Mesendoderm (in vitro differentiated cells): ENCODE measurements around the gene CYP2D6.

Experiments
- DNase-seq: peaks from one replicate; pipeline ENCODE4 v3.0.0; 2013
- H2AK5ac ChIP-seq: 2 replicates; pipeline ENCODE4 v1.6.1; 2013; ENCODE audit warnings: low read length, inconsistent platforms
- H2BK120ac ChIP-seq: 2 replicates; pipeline ENCODE4 v1.6.1; 2013; ENCODE audit warnings: low read depth, mild to moderate bottlenecking, low read length, moderate library complexity, mixed read lengths
- H2BK15ac ChIP-seq: replicated peaks from 2 replicates; pipeline ENCODE4 v1.6.1; 2013; ENCODE audit warnings: low read depth, mild to moderate bottlenecking, moderate library complexity
- H2BK5ac ChIP-seq: 2 replicates; pipeline ENCODE4 v1.6.1; 2013; ENCODE audit warnings: low read length, inconsistent platforms
- H3K18ac ChIP-seq: 2 replicates; pipeline ENCODE4 v1.6.1; 2013; ENCODE audit warnings: mild to moderate bottlenecking, low read length, mixed read lengths
- H3K23ac ChIP-seq: one replicate; pipeline ENCODE4 v1.6.1; 2013; ENCODE audit warnings: low read length
- H3K27ac ChIP-seq: 2 replicates; pipeline ENCODE4 v1.5.1; 2013; ENCODE audit warnings: low read depth, mild to moderate bottlenecking, inconsistent platforms, low read length, moderate library complexity
- H3K27me3 ChIP-seq: 2 replicates; pipeline ENCODE4 v1.6.1; 2013; ENCODE audit warnings: low read length, control low read depth, mild to moderate bottlenecking, inconsistent platforms; ENCODE audit not compliant: insufficient read depth, poor library complexity
- H3K36me3 ChIP-seq: 2 replicates; pipeline ENCODE4 v1.6.1; 2013; ENCODE audit warnings: low read length, inconsistent platforms; ENCODE audit not compliant: control insufficient read depth, insufficient read depth
- H3K4ac ChIP-seq: one replicate; pipeline ENCODE4 v1.6.1; 2013; ENCODE audit warnings: low read depth, mild to moderate bottlenecking, low read length, moderate library complexity
- H3K4me1 ChIP-seq: 2 replicates; pipeline ENCODE4 v1.6.1; 2013; ENCODE audit warnings: low read depth, low read length, inconsistent platforms; ENCODE audit not compliant: control insufficient read depth
- H3K4me2 ChIP-seq: 2 replicates; pipeline ENCODE4 v1.6.1; 2013; ENCODE audit warnings: low read length
- H3K4me3 ChIP-seq: 2 replicates; pipeline ENCODE4 v1.5.1; 2013; ENCODE audit warnings: mild to moderate bottlenecking, low read length
- H3K56ac ChIP-seq: one replicate; pipeline ENCODE4 v1.6.1; 2013; ENCODE audit warnings: low read length
- H3K79me1 ChIP-seq: 2 replicates; pipeline ENCODE4 v1.6.1; 2013; ENCODE audit warnings: low read length, inconsistent platforms
- H3K79me2 ChIP-seq: 2 replicates; pipeline ENCODE4 v1.6.1; 2013; ENCODE audit warnings: mild to moderate bottlenecking, low read length; ENCODE audit not compliant: control insufficient read depth, insufficient read depth
- H3K9ac ChIP-seq: 2 replicates; pipeline ENCODE4 v1.6.1; 2013; ENCODE audit warnings: low read length, inconsistent platforms
- H4K5ac ChIP-seq: one replicate; pipeline ENCODE4 v1.6.1; 2013; ENCODE audit warnings: low read length
- H4K8ac ChIP-seq: one replicate; pipeline ENCODE4 v1.6.1; 2013; ENCODE audit warnings: low read depth, mild to moderate bottlenecking, control low read depth, low read length, moderate library complexity
- WGBS: extraction: QIAGEN DNeasy Blood & Tissue Kit; methylation state at CpG from one replicate; pipeline ENCODE4 v1.1.7; 2013; ENCODE audit warnings: low lambda C conversion rate, missing lambda C conversion rate; ENCODE audit not compliant: insufficient coverage; ENCODE audit errors: extremely low coverage; 5-methylcytosine and 5-hydroxymethylcytosine counted together

The CYP2D6 gene

DNA sequence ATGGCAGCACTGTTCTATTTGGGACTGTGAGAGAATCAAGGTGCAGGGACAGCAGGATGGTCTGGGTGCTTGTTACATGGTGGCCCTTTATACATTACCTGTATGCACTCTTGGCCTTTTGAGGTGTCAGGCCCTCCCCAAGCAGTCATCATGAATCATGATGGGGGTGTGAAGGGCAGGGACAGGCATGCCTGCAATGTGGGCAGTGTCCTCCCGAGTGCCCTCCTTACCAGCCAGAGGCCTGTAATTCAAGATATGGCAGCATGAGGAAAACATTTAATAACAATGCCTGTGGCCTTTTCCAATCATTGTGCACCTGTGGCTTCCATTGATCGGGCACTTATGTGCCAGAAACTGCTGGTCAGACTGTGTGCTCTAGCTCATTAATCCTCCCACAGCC, 25.5 kb upstream of the CYP2D6 start:
- H3K79me1 ChIP-seq, result no peaks in the 10 kb centered on the region
- no peak overlapping the region for H3K23ac ChIP-seq
- H2BK120ac ChIP-seq, result no peak overlapping the region
- no peak overlapping the region for H3K4me3 ChIP-seq
- no peak overlapping the region for H3K4me2 ChIP-seq
- H3K4me1 ChIP-seq, result no peaks in the 10 kb centered on the region
- H3K4ac ChIP-seq, result no peak overlapping the region
- H3K27ac ChIP-seq, result no peak overlapping the region
- H4K5ac ChIP-seq, result no peak overlapping the region
- DNase-seq, result no peak
- H3K9ac ChIP-seq, result no peak overlapping the region
- H2BK15ac ChIP-seq, result no peak overlapping the region
- H3K27me3 ChIP-seq, result no peaks in the 10 kb centered on the region
- H4K8ac ChIP-seq, result no peak overlapping the region
- peaks cover 4% of the 10 kb centered on the region for H3K36me3 ChIP-seq
- H3K18ac ChIP-seq, result no peak overlapping the region
- no peak overlapping the region for H2BK5ac ChIP-seq
- H3K79me2 ChIP-seq, result no peaks in the 10 kb centered on the region
- H2AK5ac ChIP-seq, result no peak overlapping the region
- H3K56ac ChIP-seq, result no peak overlapping the region
- no CpG with 5 or more reads among the region's 2 CpGs for WGBS

DNA sequence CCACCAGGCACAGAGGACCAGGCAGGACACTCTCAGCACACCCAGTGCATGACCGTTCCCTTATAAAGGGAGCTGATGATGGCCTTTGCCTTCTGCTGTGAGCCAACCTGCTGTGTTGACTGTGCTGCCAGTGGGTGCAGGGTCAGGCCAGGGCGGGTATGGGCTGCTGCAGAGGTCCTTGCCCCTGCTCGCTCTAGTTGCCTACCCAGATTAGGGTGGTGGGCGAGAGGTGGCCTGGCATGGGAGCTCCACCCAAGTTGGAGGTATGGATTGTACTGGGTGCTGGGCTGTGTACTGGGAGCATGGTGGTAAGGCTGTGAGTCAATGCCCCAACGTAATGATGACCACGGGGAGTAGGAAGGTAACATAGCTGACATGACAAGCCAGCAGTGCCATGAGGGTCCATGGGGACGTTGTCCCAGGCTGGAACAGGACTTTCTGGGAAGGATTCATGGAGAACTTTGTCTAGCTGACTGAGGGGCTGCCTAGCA, 24.5 kb upstream of the CYP2D6 start:
- H3K4me2 ChIP-seq, result no peak overlapping the region
- H3K79me1 ChIP-seq, result no peaks in the 10 kb centered on the region
- no peak overlapping the region for H3K27ac ChIP-seq
- no peak overlapping the region for H2BK15ac ChIP-seq
- H3K4me1 ChIP-seq, result no peaks in the 10 kb centered on the region
- no peak overlapping the region for H3K9ac ChIP-seq
- H2BK5ac ChIP-seq, result no peak overlapping the region
- no peak for DNase-seq
- no peak overlapping the region for H3K18ac ChIP-seq
- no peaks in the 10 kb centered on the region for H3K27me3 ChIP-seq
- H3K56ac ChIP-seq, result no peak overlapping the region
- no peak overlapping the region for H4K8ac ChIP-seq
- no peak overlapping the region for H3K4ac ChIP-seq
- no peak overlapping the region for H3K23ac ChIP-seq
- peaks cover 4% of the 10 kb centered on the region for H3K36me3 ChIP-seq
- no peak overlapping the region for H2AK5ac ChIP-seq
- H2BK120ac ChIP-seq, result no peak overlapping the region
- H3K4me3 ChIP-seq, result no peak overlapping the region
- H4K5ac ChIP-seq, result no peak overlapping the region
- no CpG with 5 or more reads among the region's 7 CpGs for WGBS
- no peaks in the 10 kb centered on the region for H3K79me2 ChIP-seq

DNA sequence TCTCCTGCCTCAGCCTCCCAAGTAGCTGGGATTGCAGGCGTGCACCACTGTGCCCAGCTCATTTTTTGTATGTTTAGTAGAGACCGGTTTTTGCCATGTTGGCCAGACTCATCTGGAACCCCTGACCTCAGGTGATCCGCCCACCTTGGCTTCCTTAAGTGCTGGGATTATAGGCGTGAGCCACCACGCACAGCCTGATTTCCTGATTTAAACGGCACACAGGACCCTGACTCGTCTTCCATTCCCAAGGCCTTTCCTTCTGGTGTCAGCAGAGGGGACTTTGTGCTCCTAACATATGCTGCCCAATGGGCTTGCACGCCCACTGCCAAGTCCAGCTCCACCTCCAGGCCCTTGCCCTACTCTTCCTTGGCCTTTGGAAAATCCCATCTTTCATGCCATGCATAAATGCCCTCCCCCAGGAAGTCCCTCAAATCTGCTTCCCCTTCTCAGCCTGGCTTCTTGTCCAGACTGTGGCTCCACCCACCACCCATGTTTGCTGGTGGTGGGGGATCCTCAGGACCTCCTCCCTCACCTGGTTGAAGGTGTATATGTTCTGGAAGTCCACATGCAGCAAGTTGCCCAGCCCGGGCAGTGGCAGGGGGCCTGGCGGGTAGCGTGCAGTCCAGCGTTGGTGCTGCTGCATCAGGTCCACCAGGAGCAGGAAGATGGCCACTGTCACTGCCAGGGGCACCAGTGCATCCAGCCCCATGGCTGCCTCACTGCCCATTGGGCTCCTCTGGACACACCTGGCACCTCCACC, 23.9 kb upstream of the CYP2D6 start:
- Histone ChIP-seq H3K79me2 (no peaks in the 10 kb centered on the region), H2AK5ac (no peak overlapping the region), H2BK15ac (no peak overlapping the region), H3K4me3 (no peak overlapping the region), H3K9ac (no peak overlapping the region), H4K5ac (no peak overlapping the region), H3K18ac (no peak overlapping the region), H3K36me3 (peaks cover 4% of the 10 kb centered on the region), H3K56ac (no peak overlapping the region), H3K4ac (no peak overlapping the region), H3K79me1 (no peaks in the 10 kb centered on the region), H3K4me1 (no peaks in the 10 kb centered on the region), H2BK5ac (no peak overlapping the region), H2BK120ac (no peak overlapping the region), H4K8ac (no peak overlapping the region), H3K4me2 (no peak overlapping the region), H3K27me3 (no peaks in the 10 kb centered on the region), H3K27ac (no peak overlapping the region), H3K23ac (no peak overlapping the region)
- no peak for DNase-seq
- WGBS, result no CpG with 5 or more reads among the region's 12 CpGs

DNA sequence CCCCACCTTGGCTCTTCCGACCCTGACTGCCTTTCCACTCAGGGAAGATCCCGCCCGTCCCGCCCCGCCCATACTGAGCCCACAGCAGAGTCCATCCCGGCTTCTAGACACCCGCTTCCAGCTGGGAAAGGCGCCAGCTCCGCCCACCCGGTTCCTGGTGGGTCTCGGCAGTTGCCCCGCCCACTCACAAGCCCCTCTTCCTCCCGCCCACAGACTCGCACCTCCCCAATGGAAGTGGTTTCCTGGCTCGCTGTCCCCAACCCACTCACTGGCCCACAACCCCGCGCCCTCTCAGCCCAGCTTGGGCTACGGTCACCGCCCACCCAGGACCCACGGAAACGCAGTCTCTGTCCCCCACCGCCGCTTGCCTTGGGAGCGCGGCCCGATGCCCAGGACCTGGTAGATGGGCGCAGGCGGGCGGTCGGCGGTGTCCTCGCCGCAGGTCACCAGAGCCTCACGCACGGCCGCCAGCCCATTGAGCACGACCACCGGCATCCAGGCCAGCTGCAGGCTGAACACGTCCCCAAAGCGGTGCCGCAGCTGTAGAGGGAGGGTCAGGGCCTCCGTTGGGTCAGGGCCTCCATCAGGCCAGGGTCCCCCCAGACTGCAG, 22.2 kb upstream of the CYP2D6 start:
- H2BK15ac ChIP-seq, result no peak overlapping the region
- no peaks in the 10 kb centered on the region for H3K27me3 ChIP-seq
- H3K9ac ChIP-seq, result no peak overlapping the region
- H3K4me3 ChIP-seq, result no peak overlapping the region
- H2BK120ac ChIP-seq, result no peak overlapping the region
- H3K27ac ChIP-seq, result no peak overlapping the region
- no peak overlapping the region for H4K8ac ChIP-seq
- H3K79me1 ChIP-seq, result no peaks in the 10 kb centered on the region
- DNase-seq, result no peak
- no CpG with 5 or more reads among the region's 42 CpGs for WGBS
- H4K5ac ChIP-seq, result no peak overlapping the region
- no peak overlapping the region for H2AK5ac ChIP-seq
- H3K4me2 ChIP-seq, result no peak overlapping the region
- no peaks in the 10 kb centered on the region for H3K4me1 ChIP-seq
- no peak overlapping the region for H2BK5ac ChIP-seq
- H3K23ac ChIP-seq, result no peak overlapping the region
- no peak overlapping the region for H3K4ac ChIP-seq
- H3K36me3 ChIP-seq, result peaks cover 7% of the 10 kb centered on the region
- no peak overlapping the region for H3K56ac ChIP-seq
- H3K79me2 ChIP-seq, result no peaks in the 10 kb centered on the region
- no peak overlapping the region for H3K18ac ChIP-seq

DNA sequence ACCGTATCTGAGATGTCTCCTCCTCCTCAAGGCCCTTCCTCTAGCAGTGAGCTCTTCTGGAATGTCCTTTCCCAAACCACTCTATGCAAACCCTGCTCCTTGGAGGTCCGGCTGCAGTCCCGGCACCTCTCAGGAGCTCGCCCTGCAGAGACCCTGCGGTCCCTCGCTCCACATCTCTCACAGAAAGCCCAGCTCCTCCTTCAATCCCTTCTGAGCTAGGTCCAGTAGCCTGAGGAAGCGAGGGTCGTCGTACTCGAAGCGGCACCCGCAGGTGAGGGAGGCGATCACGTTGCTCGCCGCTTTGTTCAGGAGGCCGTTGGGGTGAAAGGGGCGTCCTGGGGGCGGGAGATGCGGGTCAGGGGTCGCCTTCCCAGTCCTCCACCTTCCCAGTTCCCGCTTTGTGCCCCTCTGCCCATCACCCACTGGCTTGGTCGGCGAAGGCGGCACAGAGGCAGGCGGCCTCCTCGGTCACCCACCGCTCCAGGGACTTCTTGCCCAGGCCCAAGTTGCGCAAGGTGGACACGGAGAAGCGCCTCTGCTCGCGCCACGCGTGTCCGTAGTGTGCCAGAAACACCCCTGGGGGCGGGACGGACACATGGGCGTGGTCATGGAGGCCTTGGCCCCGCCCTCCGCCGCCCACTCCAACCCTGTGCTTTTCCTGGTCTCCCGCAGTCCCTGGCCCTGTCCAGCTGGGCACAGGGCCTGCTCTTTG, 21.5 kb upstream of the CYP2D6 start:
- no peak overlapping the region for H2AK5ac ChIP-seq
- H3K4me3 ChIP-seq, result no peak overlapping the region
- H3K18ac ChIP-seq, result no peak overlapping the region
- no peak overlapping the region for H3K27ac ChIP-seq
- H3K4ac ChIP-seq, result no peak overlapping the region
- H2BK5ac ChIP-seq, result no peak overlapping the region
- no peak overlapping the region for H4K8ac ChIP-seq
- H3K79me1 ChIP-seq, result no peaks in the 10 kb centered on the region
- WGBS, result no CpG with 5 or more reads among the region's 43 CpGs
- no peak overlapping the region for H3K56ac ChIP-seq
- H3K79me2 ChIP-seq, result no peaks in the 10 kb centered on the region
- H3K4me1 ChIP-seq, result no peaks in the 10 kb centered on the region
- no peak overlapping the region for H2BK15ac ChIP-seq
- H3K4me2 ChIP-seq, result no peak overlapping the region
- H3K9ac ChIP-seq, result no peak overlapping the region
- H2BK120ac ChIP-seq, result no peak overlapping the region
- no peak for DNase-seq
- H3K36me3 ChIP-seq, result peaks cover 7% of the 10 kb centered on the region
- H4K5ac ChIP-seq, result no peak overlapping the region
- no peak overlapping the region for H3K23ac ChIP-seq
- no peaks in the 10 kb centered on the region for H3K27me3 ChIP-seq
